ENCODE results near the gene ZNF792.
"Not testable (repeated sequence)": the region's sequence is repeated elsewhere in the genome, so short reads cannot be mapped to it uniquely, and the experiment has no call there.

Gene ZNF792

GRCh38 chr19:34963573-34964406, at the start of gene ZNF792:
Gene ZNF792 (minus strand): TSS chr19:34964229. CDS start chr19:34963662, 567 bp downstream.
- DNase-seq (ENCODE audit: low read depth in 2 of 2), result peak in 1 of 2 experiments; percentile 12

- no peak for DNase-seq (ENCODE audit: low read depth in 2 of 2)
Observed at GRCh38 chr19:35013041-35013819, 49.2 kb upstream of the ZNF792 start.

- no peak for DNase-seq (ENCODE audit: low read depth in 2 of 2)
Observed at GRCh38 chr19:35011737-35012682, 48.0 kb upstream of the ZNF792 start.

DNA sequence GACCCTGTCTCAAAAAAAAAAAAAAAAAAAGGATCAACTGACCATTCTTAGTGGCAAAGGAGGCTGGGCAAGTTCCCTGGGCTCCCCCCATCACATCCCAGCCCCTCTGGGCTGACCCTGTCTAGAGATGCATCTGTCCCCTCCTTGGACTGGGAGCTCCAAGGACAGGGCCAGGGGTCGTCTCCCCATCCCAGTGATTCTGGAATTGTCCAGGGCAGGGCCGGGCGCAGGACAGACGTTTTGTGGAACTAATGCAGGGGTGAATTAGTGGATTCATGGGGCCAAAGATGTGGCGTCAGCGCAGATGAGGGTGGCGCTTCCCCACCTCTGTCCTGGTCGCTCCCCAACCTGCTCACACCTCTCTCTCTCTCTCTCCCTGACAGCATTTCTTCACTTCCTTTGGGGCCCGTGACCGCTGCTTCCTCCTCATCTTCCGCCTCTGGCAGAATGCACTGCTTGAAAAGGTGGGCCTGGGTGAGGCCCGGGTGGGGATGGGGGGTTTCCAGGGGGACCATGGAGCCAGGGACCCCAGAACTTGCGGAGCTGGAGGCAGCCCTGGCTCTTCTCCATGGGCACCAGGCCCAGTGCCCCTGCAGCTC, 47.2 kb upstream of the ZNF792 start:
- no peak for DNase-seq (ENCODE audit: low read depth in 2 of 2)

DNA sequence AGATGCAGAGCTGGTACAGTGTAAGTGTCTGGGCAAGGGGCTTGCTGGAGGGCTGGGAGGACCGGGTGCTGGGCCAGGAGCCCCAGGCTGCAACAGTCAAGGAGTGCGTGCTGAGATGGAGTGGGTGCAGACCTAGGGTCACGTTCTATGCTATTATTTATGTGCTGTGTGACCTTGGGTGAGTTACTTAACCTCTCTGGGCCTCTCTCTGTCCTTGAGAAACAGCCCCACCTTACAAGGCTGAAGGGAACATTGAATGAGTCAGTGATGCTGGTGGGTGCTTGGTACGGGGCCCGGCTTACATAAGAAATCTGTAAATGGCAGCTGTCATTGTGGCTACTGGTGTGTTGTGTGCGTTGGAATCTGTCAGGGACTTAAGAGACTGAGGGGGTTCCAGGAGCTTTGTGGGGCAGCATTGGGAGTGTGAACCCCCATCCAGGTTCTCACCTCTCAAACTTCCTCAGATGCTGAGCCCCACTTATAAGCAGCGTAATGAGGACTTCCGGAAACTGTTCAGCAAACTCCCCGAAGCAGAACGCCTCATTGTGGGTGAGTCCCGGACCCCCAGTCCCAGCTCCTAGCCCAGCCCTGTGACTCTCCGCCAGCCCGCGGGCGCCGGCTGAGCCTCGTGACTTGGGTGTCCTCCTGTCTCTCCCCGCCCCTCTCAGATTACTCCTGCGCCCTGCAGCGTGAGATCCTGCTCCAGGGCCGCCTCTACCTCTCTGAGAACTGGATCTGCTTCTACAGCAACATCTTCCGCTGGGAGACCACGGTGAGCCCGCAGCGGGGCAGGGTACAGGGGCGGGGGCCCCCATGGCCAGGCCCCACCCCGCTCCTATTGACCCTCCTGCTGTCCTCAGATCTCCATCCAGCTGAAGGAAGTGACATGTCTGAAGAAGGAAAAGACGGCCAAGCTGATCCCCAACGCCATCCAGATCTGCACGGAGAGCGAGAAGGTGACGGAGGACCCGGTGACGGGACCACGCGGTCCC, 45.7 kb upstream of the ZNF792 start:
- no peak for DNase-seq (ENCODE audit: low read depth in 2 of 2)

GRCh38 chr19:35008891-35009341, 44.9 kb upstream of the ZNF792 start:
- no peak for DNase-seq (ENCODE audit: low read depth in 2 of 2)

DNA sequence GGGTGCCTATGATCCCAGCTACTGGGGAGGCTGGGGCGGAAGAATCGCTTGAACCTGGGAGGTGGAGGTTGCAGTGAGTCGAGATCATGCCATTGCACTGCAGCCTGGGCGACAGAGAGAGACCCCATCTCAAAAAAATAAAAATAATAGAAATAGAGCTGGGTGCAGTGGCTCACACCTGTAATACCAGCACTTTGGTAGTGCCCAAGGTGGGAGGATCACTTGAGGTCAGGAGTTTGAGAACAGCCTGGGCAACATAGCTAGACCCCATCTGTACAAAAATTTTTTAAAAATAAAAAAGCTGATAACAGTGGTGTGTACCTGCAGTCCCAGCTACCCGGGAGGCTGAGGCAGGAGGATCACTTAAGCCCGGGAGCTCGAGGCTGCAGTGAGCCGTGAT, 43.4 kb upstream of the ZNF792 start:
- not testable (repeated sequence) for DNase-seq (ENCODE audit: low read depth in 2 of 2)

DNA sequence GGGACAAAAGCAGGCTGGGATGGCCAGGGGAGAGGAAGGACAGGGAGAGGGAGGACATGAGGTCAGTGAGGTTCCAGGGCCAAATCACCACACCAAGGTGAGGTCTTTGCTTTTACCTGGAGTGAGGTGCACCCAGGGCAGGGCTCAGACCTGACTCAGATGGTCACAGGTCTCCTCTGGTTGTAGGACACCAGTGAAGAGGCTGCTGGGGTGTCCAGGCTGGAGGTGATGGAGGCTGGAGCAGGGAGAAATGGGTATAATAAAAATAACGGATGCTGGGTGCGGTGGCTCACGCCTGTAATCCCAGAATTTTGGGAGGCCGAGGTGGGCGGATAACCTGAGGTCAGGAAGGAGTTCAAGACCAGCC, 43.0 kb upstream of the ZNF792 start:
- no peak for DNase-seq (ENCODE audit: low read depth in 2 of 2)

DNA sequence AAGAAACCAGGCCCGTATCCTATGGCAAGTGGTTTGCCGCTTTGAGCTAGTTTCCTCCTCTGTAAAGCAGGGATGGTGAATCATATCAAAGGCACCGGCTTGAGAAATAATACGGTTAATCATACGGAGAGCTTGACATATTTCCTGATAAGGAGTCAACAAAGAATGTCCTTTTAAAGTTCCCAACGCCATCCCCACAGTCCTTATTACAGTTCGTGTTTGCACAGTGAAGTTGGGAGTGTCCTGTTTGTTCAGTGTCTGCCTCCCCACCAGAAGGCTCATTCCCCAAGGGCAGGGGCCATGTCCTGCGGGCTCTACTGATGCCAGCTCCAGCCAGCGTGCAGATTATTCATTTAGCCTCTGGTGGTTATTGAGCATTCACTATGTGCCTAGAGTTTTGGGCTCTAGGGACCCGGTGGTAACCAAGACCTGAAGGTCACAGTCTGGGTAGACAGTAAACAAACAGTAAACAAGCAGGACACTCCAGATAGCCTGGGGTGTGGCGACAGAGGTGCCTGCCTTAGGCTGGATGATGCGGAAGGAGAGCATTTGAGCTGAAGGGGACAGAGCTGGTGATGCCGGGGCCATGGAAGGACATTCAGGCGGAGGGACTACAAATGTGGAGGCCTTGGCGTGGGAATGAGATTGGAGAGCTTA, 42.4 kb upstream of the ZNF792 start:
- DNase-seq (ENCODE audit: low read depth in 2 of 2), result no peak

DNA sequence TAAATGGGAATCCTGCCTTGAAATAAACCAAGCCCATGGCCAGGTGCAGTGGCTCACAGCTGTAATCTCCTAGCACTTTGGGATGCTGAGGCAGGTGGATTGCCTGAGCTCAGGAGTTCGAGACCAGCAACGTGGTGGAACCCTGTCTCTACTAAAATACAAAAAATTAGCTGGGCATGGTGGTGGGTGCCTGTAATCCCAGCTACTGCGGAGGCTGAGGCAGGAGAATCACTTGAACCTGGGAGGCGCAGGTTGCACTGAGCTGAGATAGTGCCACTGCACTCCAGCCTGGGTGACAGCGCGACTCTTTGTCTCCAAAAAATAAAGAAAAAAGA, 41.9 kb upstream of the ZNF792 start:
- DNase-seq (ENCODE audit: low read depth in 2 of 2), result not testable (repeated sequence)

DNA sequence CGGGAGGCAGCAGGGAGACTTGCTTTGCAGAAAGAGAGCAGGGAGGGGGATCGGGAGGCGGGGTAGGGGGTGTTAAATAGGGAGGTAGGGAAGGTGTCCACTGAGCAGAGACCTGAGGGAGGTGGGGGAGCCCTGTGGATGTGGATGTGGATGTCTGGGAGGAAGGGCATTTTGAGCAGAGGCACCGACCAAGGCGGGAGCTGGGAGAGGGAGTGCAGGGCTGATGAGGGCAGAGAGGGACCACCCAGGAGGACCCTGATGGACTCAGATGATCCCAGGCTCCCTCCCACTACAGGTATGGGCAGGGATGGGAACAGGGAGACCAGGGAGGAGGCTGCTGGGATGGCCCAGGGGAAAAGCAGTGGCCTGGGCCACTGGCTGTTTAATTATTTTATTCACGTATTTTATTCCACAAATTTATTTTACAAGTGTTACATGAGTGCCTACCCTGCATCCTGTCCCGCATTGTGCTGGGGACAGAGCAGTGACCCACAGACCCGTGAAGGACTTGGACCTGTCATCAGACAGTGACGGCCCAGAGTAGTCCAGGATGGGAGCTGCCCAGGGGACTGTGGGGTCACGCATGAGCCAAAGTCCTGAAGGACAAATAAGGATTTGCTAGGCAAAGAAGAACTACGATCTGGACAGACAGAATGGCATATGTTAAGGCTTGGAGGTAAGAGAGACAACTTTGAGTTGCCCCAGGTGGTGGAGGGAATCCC, 41.4 kb upstream of the ZNF792 start:
- no peak for DNase-seq (ENCODE audit: low read depth in 2 of 2)

- DNase-seq (ENCODE audit: low read depth in 2 of 2), result no peak
Observed at GRCh38 chr19:35004517-35005255, 40.7 kb upstream of the ZNF792 start.

- DNase-seq (ENCODE audit: low read depth in 2 of 2), result no peak
Observed at GRCh38 chr19:35002037-35002535, 38.1 kb upstream of the ZNF792 start.

- no peak for DNase-seq (ENCODE audit: low read depth in 2 of 2)
Observed at GRCh38 chr19:35000647-35001501, 36.8 kb upstream of the ZNF792 start.

- no peak for DNase-seq (ENCODE audit: low read depth in 2 of 2)
Observed at GRCh38 chr19:35000338-35000646, 36.3 kb upstream of the ZNF792 start.

GRCh38 chr19:34999498-35000337, 35.7 kb upstream of the ZNF792 start, which contains the start of gene GRAMD1A:
Gene GRAMD1A (plus strand): TSS chr19:35000323. CDS start chr19:35000479, 156 bp downstream.
- DNase-seq (ENCODE audit: low read depth in 2 of 2), result peak; percentile 78 to 79

All from fibroblast of skin of left quadriceps (primary cell).